Muscle of leg (tissue), 11 donors: ENCODE results near the gene BACE2. TPM values are rescaled to one million over a fixed set of nuclear protein-coding genes. Genes with fewer than 3 reads are reported as not detected.

Source experiments
- DNase-seq: peaks from one replicate; pipeline ENCODE4 v3.0.0; 2013
- H3K27ac ChIP-seq: one replicate; pipeline ENCODE4 v1.5.1; 2013; ENCODE audit warnings: mild to moderate bottlenecking, low read length, control low read depth
- H3K27me3 ChIP-seq: one replicate; pipeline ENCODE4 v1.6.1; 2013; ENCODE audit warnings: low read length; ENCODE audit not compliant: control insufficient read depth, insufficient read depth
- H3K36me3 ChIP-seq: one replicate; pipeline ENCODE4 v1.6.1; 2013; ENCODE audit warnings: low read length; ENCODE audit not compliant: control insufficient read depth, insufficient read depth
- H3K4me1 ChIP-seq: one replicate; pipeline ENCODE4 v1.6.1; 2013; ENCODE audit warnings: low read length; ENCODE audit not compliant: control insufficient read depth, insufficient read depth
- H3K4me3 ChIP-seq: one replicate; pipeline ENCODE4 v1.5.1; 2013; ENCODE audit warnings: low read length, control low read depth
- H3K9me3 ChIP-seq: replicated peaks from 2 replicates; pipeline ENCODE4 v1.6.1; 2013; ENCODE audit warnings: low read depth, low read length; ENCODE audit not compliant: control insufficient read depth
- WGBS: methylation state at CpG from one replicate; pipeline ENCODE4 v1.1.5; 2013; ENCODE audit warnings: missing lambda C conversion rate; ENCODE audit not compliant: insufficient coverage; 5-methylcytosine and 5-hydroxymethylcytosine counted together
- polyA plus RNA-seq, 8 donors: library from polyadenylated mRNA; unstranded; fragments of 120-200 nt; gene quantifications; one replicate each; pipeline versions ENCODE4 v1.2.1 to v1.2.3, GENCODE V29; 2013; ENCODE audit warnings: inconsistent platforms in 1 of 8, low replicate concordance in 1 of 8; ENCODE audit not compliant: insufficient read length in 8 of 8, insufficient read depth in 1 of 8
- total RNA-seq: library from RNA; stranded (reverse); fragments of 120-200 nt; gene quantifications from one replicate; pipeline ENCODE4 v1.2.4, GENCODE V29; 2013

BACE2 gene
- total and polyA plus RNA-seq, 9 donors: 28.6 to 56.1 (median 39.3) TPM

GRCh38 chr21:41325138-41325912 is 157.4 kb downstream of the BACE2 start:
- Histone ChIP-seq H3K4me3 (no peak overlapping the region), H3K27me3 (peaks cover 10% of the 10 kb centered on the region), H3K9me3 (no peaks in the 10 kb centered on the region), H3K27ac (no peak overlapping the region), H3K36me3 (no peaks in the 10 kb centered on the region), H3K4me1 (no peaks in the 10 kb centered on the region)
- DNase-seq: peak; percentile 54
- WGBS: 40% methylated on average over 2 of the region's 7 CpGs

GRCh38 chr21:41326414-41327080 is 158.6 kb downstream of the BACE2 start:
- WGBS: 81% methylated on average over 11 of the region's 13 CpGs
- H3K4me3 ChIP-seq: no peak overlapping the region
- H3K27me3 ChIP-seq: peaks cover 7% of the 10 kb centered on the region
- no peaks in the 10 kb centered on the region for H3K36me3 ChIP-seq
- no peak overlapping the region for H3K27ac ChIP-seq
- H3K4me1 ChIP-seq: no peaks in the 10 kb centered on the region
- no peaks in the 10 kb centered on the region for H3K9me3 ChIP-seq
- no peak for DNase-seq

- H3K4me3 ChIP-seq: no peak overlapping the region
- DNase-seq: no peak
- 88% methylated on average over 7 of the region's 8 CpGs for WGBS
- H3K27me3 ChIP-seq: peaks cover 2% of the 10 kb centered on the region
- H3K4me1 ChIP-seq: no peaks in the 10 kb centered on the region
- H3K9me3 ChIP-seq: no peaks in the 10 kb centered on the region
- H3K27ac ChIP-seq: no peak overlapping the region
- no peaks in the 10 kb centered on the region for H3K36me3 ChIP-seq
These were observed 159.8 kb downstream of the BACE2 start for GRCh38 chr21:41327753-41328152.

GRCh38 chr21:41328660-41329607 is 161.0 kb downstream of the BACE2 start:
- Histone ChIP-seq H3K4me1 (no peaks in the 10 kb centered on the region), H3K9me3 (no peaks in the 10 kb centered on the region), H3K4me3 (no peak overlapping the region), H3K27me3 (no peaks in the 10 kb centered on the region), H3K36me3 (no peaks in the 10 kb centered on the region), H3K27ac (no peak overlapping the region)
- DNase-seq: no peak
- WGBS: 77% methylated on average over 8 of the region's 16 CpGs

Other genes starting within 250 kb of the BACE2 start
- 0.27 TPM for gene FAM3B, start 148.6 kb downstream of the BACE2 start, total RNA-seq
- gene FAM3B, start 148.6 kb downstream of the BACE2 start, polyA plus RNA-seq: under 1 TPM in 7 of 8 donors, not detected in 1; 0.16 to 0.80 (median 0.34) TPM
- 0.93 TPM for gene MX2, start 193.9 kb downstream of the BACE2 start, total RNA-seq
- gene MX2, start 193.9 kb downstream of the BACE2 start, polyA plus RNA-seq: 1 to 10 TPM in 7 of 8 donors, under 1 TPM in 1; 0.72 to 3.2 (median 1.6) TPM